ENCODE measurements around the gene DZIP3. TPM values are rescaled to one million over a fixed set of nuclear protein-coding genes. Genes with fewer than 3 reads are reported as not detected.

DZIP3 gene
- total and polyA plus RNA-seq, 3 donors from 2014 or later, result 42.0 to 62.8 (median 46.4) TPM

- H3K36me3 ChIP-seq (ENCODE audit: low read depth, missing control alignments), result no peaks in the 10 kb centered on the region
- no peak for DNase-seq
- no peaks in the 10 kb centered on the region for H3K27me3 ChIP-seq
- peak overlapping the region; percentile 69 to 82 for H3K4me3 ChIP-seq
- H3K27ac ChIP-seq, result peak overlapping the region in 1 of 2 donors; percentile 95
- intact Hi-C loops (cut with DNase I; ENCODE audit: low total_unique reads), result no loop called here
- peaks cover 5% of the 10 kb centered on the region for H3K4me1 ChIP-seq
- 11 to 17% methylated on average over 4 of the region's 4 CpGs for whole genome bisulfite sequencing, 2 donors
- TF ChIP-seq, protein P1, sequence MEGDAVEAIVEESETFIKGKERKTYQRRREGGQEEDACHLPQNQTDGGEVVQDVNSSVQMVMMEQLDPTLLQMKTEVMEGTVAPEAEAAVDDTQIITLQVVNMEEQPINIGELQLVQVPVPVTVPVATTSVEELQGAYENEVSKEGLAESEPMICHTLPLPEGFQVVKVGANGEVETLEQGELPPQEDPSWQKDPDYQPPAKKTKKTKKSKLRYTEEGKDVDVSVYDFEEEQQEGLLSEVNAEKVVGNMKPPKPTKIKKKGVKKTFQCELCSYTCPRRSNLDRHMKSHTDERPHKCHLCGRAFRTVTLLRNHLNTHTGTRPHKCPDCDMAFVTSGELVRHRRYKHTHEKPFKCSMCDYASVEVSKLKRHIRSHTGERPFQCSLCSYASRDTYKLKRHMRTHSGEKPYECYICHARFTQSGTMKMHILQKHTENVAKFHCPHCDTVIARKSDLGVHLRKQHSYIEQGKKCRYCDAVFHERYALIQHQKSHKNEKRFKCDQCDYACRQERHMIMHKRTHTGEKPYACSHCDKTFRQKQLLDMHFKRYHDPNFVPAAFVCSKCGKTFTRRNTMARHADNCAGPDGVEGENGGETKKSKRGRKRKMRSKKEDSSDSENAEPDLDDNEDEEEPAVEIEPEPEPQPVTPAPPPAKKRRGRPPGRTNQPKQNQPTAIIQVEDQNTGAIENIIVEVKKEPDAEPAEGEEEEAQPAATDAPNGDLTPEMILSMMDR (IDR thresholded peaks at IDR 0.05), result no peak
- no peak for TF ChIP-seq POLR2A (IDR thresholded peaks at IDR 0.05)
- no peaks in the 10 kb centered on the region for H3K9me3 ChIP-seq
Observed at GRCh38 chr3:108590460-108590859, 938 bp downstream of the DZIP3 start.

DNA sequence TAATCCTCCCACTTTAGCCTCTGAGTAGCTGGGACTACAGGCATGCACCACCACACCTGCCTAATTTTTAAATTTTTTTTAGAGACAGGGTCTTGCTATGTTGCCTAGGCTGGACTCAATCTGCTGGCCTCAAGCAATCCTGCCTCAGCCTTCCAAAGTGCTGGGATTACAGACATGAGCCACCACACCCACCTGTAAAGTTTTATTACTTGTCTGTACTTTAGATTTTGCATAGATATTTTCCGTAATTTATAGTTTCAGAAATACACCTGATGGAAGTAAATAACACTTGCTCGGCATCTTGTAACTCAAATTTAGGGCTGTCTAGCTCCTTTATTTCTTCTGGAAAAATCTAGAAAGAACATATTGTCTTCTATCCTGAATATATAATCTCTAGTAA is 5.8 kb downstream of the DZIP3 start:
- Histone ChIP-seq H3K9me3 (no peaks in the 10 kb centered on the region), H3K27me3 (no peaks in the 10 kb centered on the region), H3K4me3 (no peak overlapping the region), H3K36me3 (ENCODE audit: low read depth, missing control alignments) (no peaks in the 10 kb centered on the region), H3K4me1 (peaks cover 5% of the 10 kb centered on the region), H3K27ac (no peak overlapping the region)
- TF ChIP-seq, protein P1 (IDR thresholded peaks at IDR 0.05), result no peak
- no peak for TF ChIP-seq POLR2A (IDR thresholded peaks at IDR 0.05)
- intact Hi-C loops (cut with DNase I; ENCODE audit: low total_unique reads), result no loop called here
- no peak for DNase-seq
- 91 to 98% methylated on average over 2 of the region's 2 CpGs for WGBS, 2 donors

GRCh38 chr3:108598375-108598774 is 8.9 kb downstream of the DZIP3 start:
- Histone ChIP-seq H3K9me3 (no peaks in the 10 kb centered on the region), H3K4me3 (no peak overlapping the region), H3K27ac (no peak overlapping the region), H3K4me1 (peaks cover 7% of the 10 kb centered on the region), H3K27me3 (no peaks in the 10 kb centered on the region), H3K36me3 (ENCODE audit: low read depth, missing control alignments) (no peaks in the 10 kb centered on the region)
- DNase-seq, result no peak
- intact Hi-C loops (cut with DNase I; ENCODE audit: low total_unique reads), result no loop called here
- WGBS, 2 donors, result 77 to 93% methylated on average over 5 of the region's 5 CpGs
- no peak for TF ChIP-seq POLR2A (IDR thresholded peaks at IDR 0.05)
- TF ChIP-seq, protein P1 (IDR thresholded peaks at IDR 0.05), result no peak

DNA sequence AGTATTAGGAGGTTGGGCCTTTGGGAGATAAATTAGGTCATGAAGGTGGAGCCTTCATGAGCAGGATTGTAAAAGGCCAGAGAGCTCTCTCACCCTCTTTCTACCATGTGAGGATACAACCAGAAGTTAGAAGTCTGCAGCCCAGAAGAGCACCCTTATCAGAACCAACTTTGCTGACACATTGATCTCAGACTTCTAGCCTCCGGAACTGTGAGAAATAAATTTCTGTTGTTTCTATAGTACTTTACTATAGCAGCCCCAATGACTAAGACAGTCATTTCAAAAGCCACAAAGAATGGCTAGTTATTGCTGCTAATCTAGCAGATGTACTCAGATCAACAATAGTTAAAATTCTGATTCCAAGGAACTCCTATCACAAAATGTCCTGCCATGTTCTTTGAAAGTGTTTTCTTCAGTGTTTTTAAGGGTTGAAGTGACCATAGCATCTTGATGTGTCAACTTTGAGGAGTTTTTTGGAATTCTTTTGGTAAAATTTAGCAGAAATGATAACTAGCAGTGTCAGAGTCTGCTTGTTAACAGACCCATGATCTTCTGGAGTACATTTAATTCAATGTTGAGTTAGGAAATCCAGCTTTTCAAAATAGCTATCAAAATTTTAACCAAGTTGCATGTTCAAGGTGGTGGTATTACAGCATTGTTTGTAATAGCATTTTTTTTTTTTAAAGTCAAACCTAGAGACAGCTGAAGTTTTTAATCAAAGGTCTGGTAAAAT is 10.3 kb downstream of the DZIP3 start:
- peaks cover 13% of the 10 kb centered on the region for H3K4me1 ChIP-seq
- DNase-seq, result no peak
- WGBS, 2 donors, result 81 to 85% methylated on average over 1 of the region's 1 CpG
- no peaks in the 10 kb centered on the region for H3K27me3 ChIP-seq
- intact Hi-C loops (cut with DNase I; ENCODE audit: low total_unique reads), result no loop called here
- TF ChIP-seq, protein P1 (IDR thresholded peaks at IDR 0.05), result no peak
- TF ChIP-seq POLR2A (IDR thresholded peaks at IDR 0.05), result no peak
- no peak overlapping the region for H3K4me3 ChIP-seq
- H3K9me3 ChIP-seq, result no peaks in the 10 kb centered on the region
- H3K36me3 ChIP-seq (ENCODE audit: low read depth, missing control alignments), result no peaks in the 10 kb centered on the region
- no peak overlapping the region for H3K27ac ChIP-seq

All from testis (tissue), 3 donors.